Muscle of arm (tissue), 12 donors: Measurements from ENCODE around the gene ITGBL1. TPM values are rescaled to one million over a fixed set of nuclear protein-coding genes. Genes with fewer than 3 reads are reported as not detected.

Experiments
- DNase-seq: peaks from one replicate; pipeline ENCODE4 v3.0.0-alpha.2; 2013
- polyA plus RNA-seq, 12 donors: library from polyadenylated mRNA; unstranded; fragments of 120-200 nt; gene quantifications; one replicate each; pipeline ENCODE4 v1.2.1, GENCODE V29; 2013; ENCODE audit not compliant: insufficient read length in 12 of 12

ITGBL1 gene
- polyA plus RNA-seq, 12 donors, result 1.3 to 4.7 (median 2.5) TPM; not detected in 2

DNA sequence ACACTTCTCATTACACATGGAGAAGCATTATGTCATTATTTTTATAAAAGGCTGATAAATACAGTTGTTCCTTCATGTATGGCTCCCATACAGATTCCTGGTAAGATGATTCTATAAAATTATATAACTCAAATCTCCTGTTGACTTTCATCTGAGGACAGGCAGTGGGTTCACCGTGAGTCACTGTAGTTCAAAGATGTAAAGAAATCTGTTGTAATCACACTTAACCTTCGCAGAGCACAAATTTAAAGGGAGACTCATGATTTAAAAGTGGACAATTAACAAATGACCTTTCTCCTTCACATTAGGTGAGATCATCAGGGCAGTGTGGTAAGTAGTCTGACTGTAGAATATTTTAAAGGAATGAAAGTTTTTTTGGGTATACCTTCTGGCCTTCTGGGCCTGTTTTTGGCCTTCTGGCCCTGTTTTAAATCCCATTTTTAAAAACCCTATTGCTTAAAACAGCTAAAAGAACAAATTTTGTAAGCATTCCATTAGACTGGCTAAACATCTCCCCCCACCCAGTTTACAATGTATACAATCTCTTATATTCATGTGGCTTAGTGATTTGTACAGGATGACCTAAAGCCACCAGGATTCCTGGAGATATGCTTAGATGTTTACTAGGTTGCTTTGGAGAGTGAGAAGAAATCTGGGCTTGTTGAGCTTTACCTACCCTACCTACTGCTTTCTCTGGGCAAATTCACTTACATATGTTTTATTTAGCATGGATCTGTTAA, 171.2 kb downstream of the ITGBL1 start:
- no peak for DNase-seq

DNA sequence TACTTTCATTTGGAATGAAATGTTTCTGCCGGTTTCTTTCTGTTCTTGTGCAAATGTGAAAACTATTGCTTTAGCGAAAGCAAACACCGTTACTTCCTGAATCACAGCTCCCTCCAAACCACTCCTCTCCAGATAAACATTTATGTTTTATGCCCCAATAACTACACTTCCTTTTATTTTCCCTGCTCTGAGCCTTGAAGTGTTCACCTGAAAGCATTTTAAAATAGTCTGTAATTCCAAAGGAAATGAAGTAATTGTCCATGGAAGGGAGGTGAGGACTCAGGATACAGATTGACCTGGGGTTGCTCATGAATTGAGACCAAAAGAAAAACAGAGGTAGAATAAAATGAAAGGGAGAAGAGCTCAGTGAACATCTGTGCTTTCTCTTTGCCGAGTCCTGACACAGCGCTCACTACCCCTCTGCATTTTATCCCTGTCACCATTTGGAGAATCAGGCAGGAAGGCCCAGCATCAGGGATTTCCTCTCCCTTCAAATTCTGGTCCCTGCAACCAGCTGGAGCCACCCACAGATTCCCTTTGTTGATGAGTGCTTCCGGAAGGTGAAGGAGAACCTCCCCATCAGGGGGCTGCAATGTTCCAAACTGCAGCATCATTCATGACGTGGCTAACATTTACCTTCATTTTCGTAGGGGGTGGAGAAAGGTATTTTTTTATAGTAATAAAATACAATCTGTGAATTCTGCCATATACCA, 171.9 kb downstream of the ITGBL1 start:
- no peak for DNase-seq

- no peak for DNase-seq
Measured at GRCh38 chr13:101624981-101625380, 172.5 kb downstream of the ITGBL1 start.

- no peak for DNase-seq
Measured at GRCh38 chr13:101626925-101627555, 174.6 kb downstream of the ITGBL1 start.

DNA sequence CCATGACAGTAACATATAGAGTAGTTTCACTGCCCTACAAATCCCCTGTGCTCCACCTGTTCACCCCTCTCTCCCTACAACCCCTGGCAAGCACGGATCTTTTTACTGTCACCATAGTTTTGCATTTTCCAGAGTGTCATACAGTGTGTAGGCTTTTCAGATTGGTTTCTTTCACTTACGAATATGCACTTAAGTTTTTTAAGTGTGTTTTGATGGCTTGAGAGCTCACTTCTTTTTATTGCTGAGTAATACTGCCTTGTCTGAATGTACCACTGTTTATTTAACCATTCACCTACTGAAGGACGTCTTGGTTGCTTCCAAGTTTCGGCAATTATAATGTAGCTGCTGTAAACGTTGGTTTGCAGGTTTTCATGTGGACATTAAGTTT, 175.1 kb downstream of the ITGBL1 start:
- no peak for DNase-seq

- DNase-seq, result no peak
Measured at GRCh38 chr13:101628900-101629299, 176.4 kb downstream of the ITGBL1 start.

DNA sequence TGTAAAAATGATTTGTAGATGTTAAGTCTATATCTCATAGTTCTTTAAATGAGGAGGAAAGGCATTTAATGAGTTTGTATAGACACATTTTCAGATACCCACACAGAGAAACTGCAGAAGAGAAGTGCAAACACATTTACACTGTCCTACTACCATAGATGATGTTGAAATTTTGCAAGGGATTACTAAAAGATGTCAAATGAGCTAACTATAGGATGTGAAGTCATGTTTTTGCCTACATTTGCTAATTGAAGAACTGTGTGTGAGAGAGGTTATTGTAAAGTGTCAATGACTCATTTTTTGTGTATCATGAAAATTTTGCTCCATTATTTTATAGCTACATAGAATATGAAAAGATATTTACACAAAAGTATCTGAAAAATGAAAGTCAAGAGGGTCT, 178.9 kb downstream of the ITGBL1 start:
- no peak for DNase-seq

GRCh38 chr13:101634142-101634541, 181.7 kb downstream of the ITGBL1 start:
- DNase-seq, result no peak

DNA sequence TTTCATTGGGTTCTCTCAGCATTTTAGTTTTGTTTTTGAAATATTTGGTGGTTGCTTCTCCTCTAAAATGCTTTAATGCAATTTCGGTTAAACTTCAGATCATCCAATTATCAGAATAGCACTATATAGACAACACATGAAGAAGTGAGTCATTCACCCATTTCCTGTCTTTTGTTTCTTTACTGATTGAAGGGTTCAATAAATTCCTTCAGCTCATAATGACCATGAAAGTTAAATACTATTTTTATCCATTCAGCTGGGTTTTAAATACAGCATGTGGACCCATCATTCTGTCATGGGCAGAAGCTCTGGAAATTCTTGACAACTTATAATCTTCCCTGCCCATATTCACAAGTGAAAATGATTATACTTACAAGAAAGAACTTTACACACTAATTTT, 187.2 kb downstream of the ITGBL1 start:
- no peak for DNase-seq

DNA sequence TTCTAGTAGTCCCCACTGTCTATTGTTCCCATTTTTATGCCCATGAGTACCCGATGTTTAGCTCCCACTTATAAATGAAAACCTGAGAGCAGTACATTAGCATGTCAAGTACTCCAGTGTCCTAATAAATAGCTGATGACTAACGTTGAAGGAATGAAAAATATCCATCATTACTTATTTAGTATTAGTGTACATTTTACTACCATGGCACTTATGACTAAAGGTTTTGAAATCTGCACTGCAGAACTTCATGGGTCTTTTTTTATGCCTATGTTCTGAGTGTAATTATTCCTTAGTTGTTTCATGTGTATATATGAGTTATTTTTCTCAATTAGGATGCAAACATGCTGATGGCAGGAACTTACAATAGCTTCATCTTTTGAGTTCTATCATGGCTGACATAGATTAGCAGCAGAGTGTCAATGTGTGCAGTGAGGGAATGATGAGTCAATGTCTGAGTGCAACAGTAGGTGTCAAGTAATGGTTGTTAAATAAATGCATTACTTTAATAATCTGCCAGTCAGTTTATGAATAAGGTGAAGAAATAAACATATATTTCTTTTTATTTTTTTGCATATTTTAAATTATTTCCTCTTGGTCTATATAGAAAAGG, 188.4 kb downstream of the ITGBL1 start:
- DNase-seq, result no peak

DNA sequence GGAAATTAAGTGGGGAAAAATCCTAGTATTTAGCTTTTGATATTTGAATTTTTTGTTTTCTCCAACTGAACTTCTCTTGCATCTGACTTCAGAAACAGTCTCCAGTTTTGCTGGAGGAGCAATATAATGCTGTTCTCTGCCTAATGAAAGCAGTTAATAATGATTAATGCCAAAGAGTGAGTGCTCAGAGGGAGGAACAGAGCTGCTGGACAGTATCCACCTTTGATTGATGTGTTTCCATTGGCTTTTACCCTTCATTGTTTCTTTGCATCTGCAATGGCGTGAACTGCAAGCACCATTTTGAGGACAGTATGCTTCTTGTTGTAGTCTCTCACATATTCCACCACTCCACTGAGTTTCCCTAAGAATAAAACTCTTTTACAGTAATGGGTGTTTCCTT, 193.4 kb downstream of the ITGBL1 start:
- DNase-seq, result no peak

DNA sequence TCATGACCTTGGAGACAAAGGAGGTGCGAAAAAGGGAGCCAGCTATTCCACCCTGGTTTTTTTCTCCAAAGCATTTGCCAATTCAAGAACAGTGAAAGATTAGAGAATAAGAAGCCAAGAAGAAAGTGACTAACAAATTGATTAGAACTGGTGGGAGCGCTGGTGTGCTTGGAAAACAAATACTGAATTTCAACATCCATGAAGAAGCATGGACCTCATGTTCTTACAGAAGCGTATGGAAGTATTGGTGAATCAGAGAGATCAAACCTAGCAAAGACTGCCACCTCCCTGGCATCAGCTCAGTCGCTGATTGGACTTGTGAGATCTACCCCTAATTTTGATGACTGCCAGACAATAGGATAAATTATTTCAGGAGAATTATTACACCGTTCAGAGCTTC, 195.3 kb downstream of the ITGBL1 start:
- no peak for DNase-seq

- no peak for DNase-seq
Measured at GRCh38 chr13:101648766-101649487, 196.5 kb downstream of the ITGBL1 start.

GRCh38 chr13:101649488-101650126, 197.1 kb downstream of the ITGBL1 start:
- no peak for DNase-seq

DNA sequence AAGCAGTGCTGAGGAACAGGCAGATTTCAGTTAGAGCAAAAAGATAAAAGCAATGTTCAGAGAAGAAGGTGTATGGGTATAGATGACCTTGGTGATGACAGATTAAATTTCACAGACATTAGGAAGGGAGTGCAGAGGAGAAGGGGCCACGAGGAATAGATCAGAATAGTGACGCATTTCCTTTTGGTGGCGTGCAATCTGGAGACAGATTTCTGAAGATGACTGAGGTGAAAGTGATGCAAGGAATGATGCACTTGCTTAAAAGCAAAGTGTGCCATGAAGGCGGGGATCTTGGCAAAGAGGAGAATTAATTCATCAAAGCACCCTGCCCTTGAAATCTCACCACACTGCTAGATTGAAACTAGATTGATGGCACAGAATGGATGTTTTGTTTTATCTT, 202.4 kb downstream of the ITGBL1 start:
- DNase-seq, result no peak

DNA sequence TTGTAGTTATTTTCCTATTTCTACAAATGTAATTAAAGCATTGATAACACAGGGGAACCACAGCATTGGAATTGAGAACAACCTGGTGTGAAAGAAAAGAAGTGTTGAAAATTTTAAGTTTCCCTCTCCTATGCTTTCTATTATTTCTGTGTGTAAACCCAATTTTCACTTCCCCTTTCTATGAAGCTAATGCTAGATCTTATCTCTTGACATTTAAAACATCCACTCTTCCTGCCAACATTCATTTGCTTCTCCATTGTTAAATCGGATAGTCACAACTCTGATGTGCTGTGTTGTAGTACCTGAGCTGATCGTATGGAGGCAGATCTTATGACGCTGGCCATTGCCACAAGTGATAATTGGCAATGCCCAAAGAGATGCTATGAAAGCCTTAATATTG, 203.0 kb downstream of the ITGBL1 start:
- DNase-seq, result no peak

- DNase-seq, result no peak
Measured at GRCh38 chr13:101660711-101661110, 208.2 kb downstream of the ITGBL1 start.

DNA sequence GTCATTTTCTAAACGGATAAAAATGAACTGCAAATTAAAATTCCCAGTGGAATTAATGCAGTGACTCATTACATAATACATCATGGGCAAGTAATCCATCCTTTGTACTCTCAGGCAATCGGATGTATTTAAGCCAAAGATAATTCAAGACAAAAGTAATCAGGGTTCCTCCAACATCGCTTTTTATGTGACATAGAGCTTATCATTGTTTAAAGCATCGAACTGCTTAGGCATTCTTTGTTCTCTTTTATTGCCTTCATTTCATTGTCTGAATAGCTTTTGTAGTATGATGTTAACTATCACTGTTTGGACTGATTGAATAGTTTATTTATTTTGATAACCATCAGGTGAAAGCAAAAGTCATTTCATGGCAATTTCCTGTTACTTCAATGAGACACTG, 209.4 kb downstream of the ITGBL1 start:
- DNase-seq, result no peak

DNA sequence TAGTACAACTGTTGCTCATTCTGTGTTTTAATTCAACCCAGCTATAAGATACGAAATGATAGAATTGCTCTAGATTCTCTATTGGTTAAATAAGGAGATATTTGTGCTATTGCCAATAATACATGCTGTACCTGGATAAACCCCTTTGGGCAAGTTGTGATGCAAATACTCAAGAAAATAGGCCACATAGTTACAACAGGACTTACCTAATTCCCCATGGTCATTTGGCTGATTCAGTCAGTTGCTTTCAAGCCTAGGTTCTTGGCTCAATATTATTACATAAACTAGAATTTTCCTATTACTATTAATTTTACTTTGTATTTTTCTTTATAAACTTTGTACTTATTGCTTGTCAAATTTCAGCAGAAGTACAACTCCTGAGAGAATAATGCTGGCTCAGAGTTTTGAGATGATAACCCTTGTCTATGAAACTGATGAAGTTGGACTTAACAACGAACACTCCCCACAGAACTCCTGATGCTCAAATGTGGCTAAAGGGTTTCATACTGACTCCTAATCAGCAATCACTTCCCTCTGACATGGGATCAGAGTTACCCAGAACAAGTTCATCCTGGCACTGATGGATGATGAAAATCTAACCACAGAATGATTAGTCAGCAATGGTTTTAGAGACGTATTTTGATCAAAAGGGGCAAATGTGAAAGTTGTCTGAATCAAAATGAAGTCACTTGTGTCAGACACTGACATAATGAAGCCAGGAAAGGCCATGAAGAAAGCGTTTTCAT, 221.1 kb downstream of the ITGBL1 start:
- no peak for DNase-seq

DNA sequence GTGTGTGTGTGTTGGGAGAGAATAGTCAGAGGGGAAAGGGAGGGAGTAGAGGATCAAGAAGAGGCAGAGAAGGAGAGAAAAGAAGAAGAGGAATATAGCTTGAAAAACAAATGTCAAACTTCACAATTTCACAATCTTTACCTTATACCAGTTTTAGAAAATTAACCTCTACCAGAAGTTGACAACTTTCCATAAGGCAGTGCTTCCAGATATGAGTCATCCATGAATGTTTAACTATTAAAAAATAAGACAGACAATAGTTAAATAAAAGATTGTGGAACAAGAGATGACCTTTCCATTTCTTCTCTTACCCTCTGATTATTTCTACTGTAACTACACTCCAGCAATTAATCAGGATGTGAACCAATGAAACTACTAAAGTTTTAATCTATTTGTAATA, 229.4 kb downstream of the ITGBL1 start:
- no peak for DNase-seq

DNA sequence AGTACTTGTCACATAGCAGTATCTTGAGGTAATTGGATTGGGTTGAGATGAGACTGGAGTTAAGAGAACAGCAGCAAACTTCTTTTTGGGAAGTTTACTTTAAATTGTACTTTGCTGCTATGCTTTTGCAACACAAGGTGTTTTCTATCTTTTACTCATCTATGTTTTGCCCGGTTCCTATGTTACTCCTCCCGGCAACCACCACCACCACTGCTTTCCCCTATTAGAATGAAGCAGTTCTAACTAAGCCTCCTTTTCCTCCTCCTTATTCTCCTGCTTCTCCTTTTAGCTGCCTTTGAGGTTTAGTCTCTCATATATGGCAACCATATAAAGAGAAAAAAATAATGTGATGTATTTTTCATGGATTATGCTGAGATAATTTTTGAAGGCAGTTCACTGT, 233.5 kb downstream of the ITGBL1 start:
- no peak for DNase-seq
